ACHN (cell line): ENCODE results near the gene AGGF1.

Experiments
- DNase-seq: peaks from one replicate; pipeline ENCODE4 v3.0.0-alpha.2; 2015
- in situ Hi-C: cut with HindIII; loops from 2 replicates; pipeline ENCODE4 v1.10.0; 2017; ENCODE audit warnings: low sequenced_read_pairs, low pct_ligation_motif_present, low pct_unique_long_range_greater_than_20kb

Gene AGGF1

GRCh38 chr5:77017668-77018067 lies 12.5 kb upstream of the AGGF1 start:
- in situ Hi-C loops, result no loop called here
- no peak for DNase-seq

DNA sequence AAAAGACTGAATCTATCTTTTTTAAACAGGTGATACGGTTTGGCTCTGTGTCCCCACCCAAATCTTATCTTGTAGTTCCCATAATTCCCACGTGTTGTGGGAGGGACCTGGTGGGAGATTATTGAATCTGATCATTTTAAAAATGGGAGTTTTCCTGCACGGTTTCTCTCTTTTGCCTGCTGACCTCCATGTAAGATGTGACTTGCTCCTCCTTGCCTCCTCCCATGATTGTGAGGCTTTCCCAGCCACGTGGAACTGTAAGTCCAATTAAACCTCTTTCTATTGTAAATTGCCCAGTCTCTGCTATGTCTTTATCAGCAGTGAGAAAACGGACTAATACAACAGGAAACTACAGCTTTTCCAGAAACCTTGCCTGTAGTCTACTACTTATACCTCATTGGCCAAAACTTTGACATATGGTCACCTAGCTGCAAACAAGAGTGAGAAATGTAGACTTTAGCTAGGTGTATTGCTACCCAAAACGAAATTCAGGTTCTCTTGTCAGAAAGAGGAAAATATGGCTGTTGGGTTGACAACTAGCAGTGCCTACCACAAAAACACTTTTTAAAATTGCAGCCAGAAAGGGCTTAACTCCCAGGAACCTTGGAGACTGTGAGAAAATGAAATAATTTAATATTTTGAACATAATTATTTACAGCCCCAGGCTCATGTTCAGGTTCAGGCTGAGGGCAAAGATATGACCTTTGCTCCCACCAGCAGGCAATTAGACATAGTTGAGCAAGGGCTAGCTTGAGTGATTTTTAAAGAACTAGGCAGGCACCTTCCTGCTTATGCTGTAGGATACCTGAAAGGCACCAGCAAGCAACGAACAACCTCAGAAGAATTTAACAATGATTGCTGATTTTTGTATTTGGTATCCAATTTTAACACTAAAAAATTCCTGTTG lies 7.4 kb upstream of the AGGF1 start:
- DNase-seq, result no peak
- in situ Hi-C loops, result no loop called here

- in situ Hi-C loops, result no loop called here
- no peak for DNase-seq
These were observed 5.7 kb upstream of the AGGF1 start for GRCh38 chr5:77024490-77024889.

DNA sequence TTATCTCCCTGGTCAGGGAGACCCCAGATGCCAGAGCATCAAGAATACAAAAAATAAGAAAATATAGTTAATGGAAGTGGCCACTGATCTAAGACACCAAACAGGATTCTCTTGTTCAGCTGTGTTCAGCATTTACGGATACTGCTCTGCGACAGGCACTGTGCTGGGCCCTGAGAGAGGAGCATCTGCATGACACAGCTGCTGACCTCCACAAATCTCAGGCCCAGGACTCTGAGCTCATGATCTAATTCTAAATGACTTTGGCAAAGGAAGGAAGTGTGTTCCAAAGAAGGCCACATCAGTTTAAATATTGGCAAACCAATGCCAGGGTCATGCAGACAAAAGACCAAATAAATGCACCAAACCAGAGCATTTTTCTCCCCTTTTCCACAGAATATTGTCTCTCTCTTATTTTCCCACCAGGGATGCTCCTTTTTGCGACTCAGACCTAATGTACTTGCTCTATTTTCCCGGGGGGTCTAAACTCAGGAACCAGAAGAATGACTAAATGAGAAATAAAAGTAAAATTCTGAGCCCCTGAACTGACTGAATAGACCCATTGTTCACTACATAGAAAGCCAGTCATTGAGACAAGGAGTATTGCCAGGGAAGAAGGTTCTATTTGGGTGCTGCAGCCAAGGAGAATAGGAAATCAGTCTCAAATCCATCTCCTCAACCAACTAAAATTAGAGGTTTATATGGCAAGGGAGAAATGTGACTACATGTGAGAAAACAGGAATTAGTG lies 1.4 kb upstream of the AGGF1 start:
- no peak for DNase-seq
- in situ Hi-C loops, result loop anchor here (25.0 kb wide), 1 partner anchor 167 kb away; the partner anchor contains the start of gene S100Z

DNA sequence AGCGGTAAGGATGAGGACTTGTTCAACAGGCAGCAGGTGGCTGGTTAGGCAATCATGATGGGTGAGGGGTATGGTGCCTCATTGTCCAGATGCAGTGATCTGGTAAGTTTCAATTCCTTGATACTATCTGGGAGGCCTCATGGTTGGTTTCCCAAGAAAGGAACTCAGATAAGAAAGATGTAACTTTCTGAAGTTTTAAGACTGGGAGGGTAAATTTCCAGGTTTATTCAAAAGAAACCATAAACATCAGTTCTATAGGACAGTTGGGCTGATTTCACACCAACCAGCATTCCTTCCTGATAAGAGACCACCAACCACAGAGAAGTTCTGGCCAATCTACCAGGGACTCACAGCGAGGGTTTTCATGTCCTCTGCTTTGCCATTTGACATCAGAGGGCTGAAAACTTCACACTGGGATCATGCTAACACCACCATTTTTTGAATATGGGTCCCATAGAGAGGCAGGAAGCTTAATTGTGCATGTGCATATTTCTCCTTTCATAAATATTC lies 773 bp upstream of the AGGF1 start:
- in situ Hi-C loops, result loop anchor here (25.0 kb wide), 1 partner anchor 167 kb away; the partner anchor contains the start of gene S100Z
- DNase-seq, result no peak

DNA sequence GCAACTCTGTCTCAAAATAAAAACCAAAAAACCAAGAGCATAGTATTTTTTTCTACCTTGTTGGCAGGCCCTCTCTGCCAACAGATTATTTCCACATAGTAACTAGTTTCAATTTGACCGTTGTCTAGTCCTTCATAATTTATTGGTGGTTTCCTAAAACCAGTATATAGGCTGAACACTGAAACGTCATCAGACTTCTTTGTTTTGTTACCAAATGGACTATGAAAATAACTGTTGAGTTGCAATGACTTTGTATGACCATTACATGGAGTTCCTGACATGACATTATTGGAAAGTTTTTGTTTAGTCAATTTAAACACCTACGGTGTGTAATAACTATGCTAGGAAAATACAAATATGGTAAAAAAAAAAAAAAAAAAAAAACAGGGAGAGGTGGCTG lies 1.7 kb downstream of the AGGF1 start:
- in situ Hi-C loops, result loop anchor here (25.0 kb wide), 1 partner anchor 170 kb away; the partner anchor contains the start of gene S100Z
- DNase-seq, result no peak

- DNase-seq, result no peak
- in situ Hi-C loops, result loop anchor here (25.0 kb wide), 1 partner anchor 170 kb away; the partner anchor contains the start of gene S100Z
These were observed 2.4 kb downstream of the AGGF1 start for GRCh38 chr5:77032635-77033034.

- no peak for DNase-seq
- in situ Hi-C loops, result loop anchor here (25.0 kb wide), 1 partner anchor 171 kb away; the partner anchor contains the start of gene S100Z
These were observed 3.1 kb downstream of the AGGF1 start for GRCh38 chr5:77033338-77033737.

GRCh38 chr5:77035950-77036349 lies 5.7 kb downstream of the AGGF1 start:
- no peak for DNase-seq
- in situ Hi-C loops, result loop anchor here (25.0 kb wide), 1 partner anchor 174 kb away; the partner anchor contains the start of gene S100Z

- no peak for DNase-seq
- in situ Hi-C loops, result loop anchor here (25.0 kb wide), 1 partner anchor 184 kb away; the partner anchor contains the start of gene S100Z
These were observed 16.3 kb downstream of the AGGF1 start for GRCh38 chr5:77046416-77047073.

DNA sequence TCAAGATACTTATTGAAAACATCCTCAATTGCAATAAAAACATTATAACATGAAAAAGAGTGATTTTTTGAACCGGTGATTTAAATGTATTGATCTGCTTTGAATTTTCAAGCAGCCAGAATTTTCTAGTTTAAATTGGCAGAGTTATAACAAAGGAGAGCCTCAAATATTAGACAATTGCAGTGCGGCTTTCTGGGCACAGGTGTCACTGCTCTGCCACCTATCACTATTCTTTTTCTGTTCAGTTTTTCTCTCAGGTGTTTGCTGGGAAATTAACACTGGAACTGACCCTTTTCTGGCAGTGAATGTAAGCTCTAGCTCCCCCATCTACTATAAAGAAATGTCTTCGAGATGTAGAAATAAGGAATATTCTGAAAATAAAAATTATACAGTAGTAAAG lies 33.8 kb downstream of the AGGF1 start:
- no peak for DNase-seq
- in situ Hi-C loops, result no loop called here

DNA sequence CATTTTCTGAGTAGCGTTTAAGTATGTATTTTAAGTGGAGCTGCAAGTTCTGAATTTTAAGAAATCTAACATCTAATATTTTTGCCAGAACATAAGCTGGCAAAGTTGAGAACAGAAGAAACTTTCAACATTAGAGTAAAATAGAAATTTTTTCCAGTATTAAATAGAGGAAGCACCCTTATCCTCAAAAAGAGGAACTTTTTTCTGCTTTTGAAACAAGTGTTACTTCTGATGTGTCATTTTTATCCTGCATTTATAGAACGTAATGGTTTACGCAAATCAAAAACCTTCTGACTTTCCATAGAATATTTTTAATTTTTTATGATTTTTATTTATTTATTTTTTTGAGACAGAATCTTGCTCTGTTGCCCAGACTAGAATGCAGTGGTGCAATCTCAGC lies 35.1 kb downstream of the AGGF1 start:
- DNase-seq, result no peak
- in situ Hi-C loops, result no loop called here

GRCh38 chr5:77066184-77066583 lies 36.0 kb downstream of the AGGF1 start:
- DNase-seq, result no peak
- in situ Hi-C loops, result no loop called here

DNA sequence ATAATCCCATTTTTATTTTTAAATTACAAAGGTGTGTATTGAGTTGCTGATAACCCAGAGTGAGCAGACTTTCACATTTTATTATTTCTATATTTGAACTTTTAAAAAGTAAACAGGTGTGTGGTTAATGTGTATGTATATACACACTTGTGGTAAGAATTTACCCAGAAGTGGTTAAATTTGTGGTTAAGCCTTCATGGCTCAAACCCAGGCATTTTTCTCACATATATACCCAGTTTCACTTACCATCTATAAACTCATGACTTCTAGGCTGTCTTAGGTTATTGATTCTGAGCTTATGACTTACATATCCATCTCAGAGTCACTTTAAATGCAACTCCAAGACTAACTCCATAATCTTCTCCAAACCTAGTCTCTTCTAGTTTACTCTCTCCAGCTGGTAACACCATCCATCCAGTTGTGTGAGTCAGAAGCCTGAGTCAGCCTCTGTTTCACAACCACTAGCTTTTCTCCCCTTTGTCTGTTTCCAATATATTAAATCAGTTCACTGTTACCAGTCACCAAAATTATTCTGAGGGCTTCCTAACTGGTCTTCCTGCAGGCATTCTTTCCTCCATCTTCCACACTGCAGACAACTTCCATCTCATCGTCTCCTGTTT lies 36.7 kb downstream of the AGGF1 start:
- in situ Hi-C loops, result no loop called here
- no peak for DNase-seq

DNA sequence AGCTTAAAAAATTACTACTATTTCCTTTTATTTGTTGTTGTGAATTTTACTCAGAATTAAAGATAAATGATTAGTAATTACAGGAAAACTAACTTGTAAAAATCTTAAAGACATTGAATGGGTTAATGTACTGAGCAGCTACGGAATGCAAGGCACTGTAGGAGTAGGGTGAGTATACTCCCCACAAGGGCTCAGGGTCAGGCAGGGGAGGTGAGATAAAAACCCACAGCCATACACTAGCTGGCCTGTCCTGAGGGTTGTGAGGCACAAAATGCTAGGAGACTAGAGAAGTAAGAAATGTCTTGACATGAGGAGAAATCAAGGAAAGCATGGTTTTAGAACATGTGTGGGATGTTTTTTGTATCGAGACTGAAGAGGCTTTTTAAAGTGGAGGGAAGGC lies 43.5 kb downstream of the AGGF1 start:
- in situ Hi-C loops, result no loop called here
- DNase-seq, result no peak

DNA sequence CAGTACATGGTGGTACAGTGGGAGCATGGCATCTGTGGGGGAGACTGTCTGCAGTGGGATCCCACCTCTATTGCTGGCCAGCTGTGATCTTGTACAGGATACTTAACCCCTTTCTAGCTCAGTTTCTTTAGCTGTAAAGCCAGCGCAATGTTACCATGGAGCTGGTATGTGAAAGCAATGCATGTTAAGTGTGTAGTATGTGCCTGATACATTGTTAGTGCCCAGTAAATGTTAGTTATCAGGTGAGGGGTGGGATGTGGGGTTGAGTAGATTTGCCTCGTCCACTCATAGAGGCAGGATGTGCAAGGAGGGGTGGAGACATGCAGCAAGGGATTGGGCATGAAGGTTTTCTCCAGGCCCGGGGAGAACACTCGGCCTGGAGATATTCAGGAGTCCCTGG lies 44.5 kb downstream of the AGGF1 start:
- in situ Hi-C loops, result no loop called here

GRCh38 chr5:77076961-77077828 lies 47.0 kb downstream of the AGGF1 start:
- no peak for DNase-seq
- in situ Hi-C loops, result no loop called here

More for the DNA sequence above, 44.5 kb downstream of the AGGF1 start:
- DNase-seq, result no peak
